Astrocyte of the hippocampus (primary cell): ENCODE results near the gene PPP2R3A.
"Not testable (repeated sequence)": the region's sequence is repeated elsewhere in the genome, so short reads cannot be mapped to it uniquely, and the experiment has no call there.

Experiments used
- DNase-seq: peaks from one replicate; pipeline ENCODE4 v3.0.0; 2011; ENCODE audit warnings: low read depth, low spot score

PPP2R3A gene

GRCh38 chr3:135965506-135966270 lies at the start of gene PPP2R3A:
TSS of gene PPP2R3A (plus strand) at chr3:135965728. CDS start at chr3:136001499, 35,771 bp downstream.
- DNase-seq: peak; percentile 95

DNA sequence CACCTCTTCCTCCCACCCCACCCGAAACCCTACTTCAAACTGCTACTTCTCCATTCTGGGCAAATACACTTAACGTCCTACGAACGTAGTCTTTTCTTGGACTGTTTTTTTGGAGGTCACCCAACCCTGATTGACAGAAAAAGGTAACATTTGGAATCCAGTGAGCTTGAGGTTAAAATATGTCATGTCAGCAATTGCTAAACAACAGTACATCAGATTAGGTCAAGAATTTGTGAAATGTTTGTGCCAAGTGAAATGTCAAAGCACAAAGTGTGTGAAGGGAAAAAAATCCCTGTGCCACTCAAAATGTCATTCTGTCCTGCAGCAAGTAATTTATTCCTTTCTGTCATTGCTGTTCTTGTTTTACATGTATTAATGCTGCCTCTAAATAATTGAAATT lies 49.2 kb upstream of the PPP2R3A start:
- no peak for DNase-seq

GRCh38 chr3:135917076-135917475 lies 48.5 kb upstream of the PPP2R3A start:
- no peak for DNase-seq

DNA sequence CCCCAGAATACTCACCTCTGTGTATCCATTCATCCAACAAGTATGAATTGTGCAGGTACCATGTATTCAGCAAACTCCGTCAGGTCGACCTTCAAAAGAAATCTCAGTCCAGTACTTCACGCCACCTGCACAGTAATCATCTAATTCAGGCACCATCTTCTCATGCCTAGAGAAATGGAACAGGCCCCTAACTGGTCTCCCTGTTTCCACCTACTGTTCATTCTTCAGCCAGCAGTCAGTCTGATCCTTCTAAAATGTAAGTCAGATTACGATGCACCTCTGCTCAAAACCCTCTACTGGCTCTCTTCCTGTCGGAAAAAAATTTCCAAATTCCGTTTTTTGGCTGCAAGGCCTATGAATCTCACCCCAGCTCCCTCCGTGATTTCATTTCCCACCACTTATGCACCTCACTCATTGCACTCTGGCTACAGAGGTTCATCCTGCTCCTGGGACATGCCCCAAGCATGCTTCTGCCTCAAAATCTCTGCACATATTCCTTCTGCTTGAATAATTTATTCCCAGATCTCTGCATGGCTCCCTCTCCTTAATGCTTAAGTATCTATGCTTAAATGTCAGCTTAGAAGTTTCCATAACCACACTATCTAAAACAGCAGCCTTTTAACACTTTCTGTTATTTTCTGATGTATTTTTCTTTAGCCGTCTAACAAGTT lies 47.5 kb upstream of the PPP2R3A start:
- DNase-seq: no peak

DNA sequence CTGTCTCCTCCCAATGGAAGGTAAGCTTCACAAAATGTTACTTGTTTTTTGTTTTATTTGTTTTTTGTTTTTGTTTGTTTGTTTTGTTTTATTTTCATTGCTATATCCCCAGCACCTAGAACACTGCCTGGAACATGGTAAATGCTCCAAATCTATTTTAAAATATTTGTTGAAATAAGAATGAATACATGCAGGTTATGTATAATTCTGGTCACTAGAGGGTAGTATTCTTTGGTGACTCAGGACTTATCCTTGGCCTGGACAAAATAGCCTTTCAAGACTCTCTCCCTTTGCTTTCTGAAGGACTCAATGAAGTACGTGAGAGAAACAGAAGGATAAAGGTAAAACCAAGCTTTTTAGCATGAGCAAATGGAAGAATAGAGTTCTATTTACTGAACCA lies 46.9 kb upstream of the PPP2R3A start:
- DNase-seq: peak; percentile 52

DNA sequence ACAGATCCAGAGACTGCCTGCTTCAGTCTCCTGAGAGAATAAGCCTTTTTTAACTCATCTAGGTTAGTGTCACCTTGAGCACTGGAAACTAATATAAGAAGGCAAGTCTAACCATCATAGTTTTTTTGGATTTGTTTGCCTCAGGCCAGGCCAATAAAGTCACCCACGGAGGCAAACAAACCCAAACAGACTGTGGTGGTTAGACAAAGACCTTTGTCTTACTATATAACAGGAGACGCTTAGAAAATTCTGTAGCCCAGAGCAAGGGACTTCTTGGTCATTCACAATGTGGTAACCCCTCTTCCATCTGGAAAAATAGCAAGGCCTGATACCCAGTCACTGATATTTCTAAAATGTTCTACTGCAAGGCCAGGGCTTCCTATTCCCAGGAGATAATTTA lies 45.3 kb upstream of the PPP2R3A start:
- DNase-seq: no peak

- DNase-seq: no peak
These were observed 42.7 kb upstream of the PPP2R3A start for GRCh38 chr3:135922903-135923250.

- no peak for DNase-seq
These were observed 41.0 kb upstream of the PPP2R3A start for GRCh38 chr3:135924506-135924905.

- no peak for DNase-seq
These were observed 38.9 kb upstream of the PPP2R3A start for GRCh38 chr3:135926664-135927063.

DNA sequence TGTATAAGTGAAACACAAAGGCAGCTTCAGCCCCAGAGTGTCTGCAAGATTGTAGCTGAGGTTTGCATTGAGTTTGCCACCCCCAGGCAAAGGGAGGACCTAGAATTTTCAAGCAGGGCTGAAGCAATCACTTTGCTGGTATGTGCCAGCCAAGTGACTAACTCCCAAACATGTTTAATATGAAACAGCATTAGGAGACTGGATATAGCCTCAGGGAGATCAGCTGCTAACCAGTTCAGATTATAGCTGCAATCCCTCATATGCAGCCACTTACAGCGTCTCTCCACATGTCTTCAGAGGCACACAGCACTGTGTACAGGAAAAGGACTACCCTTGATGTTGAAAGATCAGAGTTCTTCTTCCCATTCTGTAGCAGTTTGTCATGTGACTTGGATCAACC lies 38.4 kb upstream of the PPP2R3A start:
- DNase-seq: no peak

- peak; percentile 40 for DNase-seq
These were observed 35.9 kb upstream of the PPP2R3A start for GRCh38 chr3:135929670-135930069.

GRCh38 chr3:135930255-135930654 lies 35.3 kb upstream of the PPP2R3A start:
- DNase-seq: peak; percentile 44

DNA sequence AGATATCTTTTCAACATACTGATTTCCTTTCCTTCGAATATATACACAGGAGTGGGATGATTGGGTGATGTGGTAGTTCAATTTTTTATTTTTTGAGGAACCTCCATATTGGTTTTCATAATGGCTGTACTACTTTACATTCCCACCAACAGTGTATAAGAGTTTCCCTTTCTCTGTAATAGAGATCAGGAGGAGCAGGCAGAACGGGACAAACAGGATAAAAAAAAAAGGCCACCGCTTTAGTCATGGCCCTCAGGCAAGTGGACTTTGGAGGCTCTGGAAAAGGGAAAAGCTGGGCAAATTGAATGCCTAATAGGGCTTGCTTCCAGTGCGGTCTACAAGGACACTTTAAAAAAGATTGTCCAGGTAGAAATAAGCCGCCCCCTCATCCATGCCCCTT lies 30.4 kb upstream of the PPP2R3A start:
- DNase-seq: not testable (repeated sequence)

DNA sequence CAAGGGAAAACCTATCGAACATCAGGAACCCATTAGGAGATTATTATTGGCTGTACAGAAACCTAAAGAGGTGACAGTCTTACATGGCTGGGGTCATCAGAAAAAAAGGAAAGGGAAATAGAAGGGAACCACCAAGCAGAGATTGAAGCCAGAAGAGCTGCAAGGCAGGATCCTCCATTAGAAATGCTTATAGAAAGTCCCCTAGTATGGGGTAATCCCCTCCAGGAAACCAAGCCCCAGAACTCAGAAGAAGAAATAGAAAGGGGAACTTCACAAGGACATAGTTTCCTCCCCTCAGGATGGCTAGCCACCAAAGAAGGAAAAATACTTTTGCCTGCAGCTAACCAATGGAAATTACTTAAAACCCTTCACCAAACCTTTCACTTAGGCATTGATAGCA lies 27.8 kb upstream of the PPP2R3A start:
- not testable (repeated sequence) for DNase-seq

- no peak for DNase-seq
These were observed 20.7 kb upstream of the PPP2R3A start for GRCh38 chr3:135944831-135945230.

DNA sequence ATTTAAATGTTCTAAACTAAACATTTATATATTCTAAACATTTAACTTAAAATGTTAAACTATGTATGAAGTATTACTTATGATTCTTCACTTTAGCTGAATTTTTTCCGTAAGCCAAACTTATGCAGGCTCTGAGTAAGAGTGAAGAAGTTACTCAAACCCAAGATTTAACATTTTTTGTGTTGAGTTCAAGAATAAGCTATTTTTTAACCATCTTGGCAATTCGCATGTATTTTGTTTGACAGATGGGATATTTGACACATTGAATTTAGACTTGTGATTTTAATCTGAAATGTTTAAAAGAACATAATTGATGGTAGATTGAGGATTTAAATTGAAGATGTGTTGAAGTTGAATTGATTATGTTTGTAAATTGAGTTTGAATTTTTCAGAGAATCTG lies 14.6 kb upstream of the PPP2R3A start:
- DNase-seq: no peak

DNA sequence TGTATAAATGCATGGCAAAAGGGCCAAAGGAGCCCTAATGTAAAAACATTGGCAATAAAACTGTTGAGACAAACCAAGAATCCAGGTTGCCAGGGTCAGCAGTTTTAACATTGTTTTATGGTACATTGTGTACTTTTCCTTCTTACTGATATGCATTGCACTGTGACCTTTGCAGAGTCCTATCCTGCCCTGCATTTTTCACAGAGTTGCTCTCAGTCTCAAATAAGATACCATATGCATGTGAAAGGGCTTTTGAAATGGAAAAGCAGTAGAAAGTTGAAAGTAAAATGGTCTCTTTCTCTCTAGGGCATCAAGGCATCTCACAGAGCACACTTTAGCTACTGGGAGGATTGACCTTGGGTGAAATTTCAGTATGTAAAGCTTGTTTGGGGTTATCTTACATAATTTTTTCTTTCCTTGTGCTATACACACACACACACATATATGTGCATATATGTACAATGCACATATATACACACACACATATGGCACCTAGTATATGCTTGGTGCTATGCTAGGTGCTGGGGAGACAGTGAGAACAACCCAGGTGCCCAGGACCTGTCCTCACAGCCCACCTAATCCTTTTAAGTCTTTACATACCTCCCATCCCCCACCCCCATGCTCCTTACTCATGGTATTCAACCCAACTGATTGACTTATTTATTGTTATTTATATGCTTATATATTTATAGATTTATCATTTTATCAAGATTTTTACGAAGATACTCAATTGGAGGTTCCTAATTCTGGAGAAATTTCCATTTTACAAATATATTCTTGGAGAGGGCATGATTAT lies 1.2 kb upstream of the PPP2R3A start:
- no peak for DNase-seq

DNA sequence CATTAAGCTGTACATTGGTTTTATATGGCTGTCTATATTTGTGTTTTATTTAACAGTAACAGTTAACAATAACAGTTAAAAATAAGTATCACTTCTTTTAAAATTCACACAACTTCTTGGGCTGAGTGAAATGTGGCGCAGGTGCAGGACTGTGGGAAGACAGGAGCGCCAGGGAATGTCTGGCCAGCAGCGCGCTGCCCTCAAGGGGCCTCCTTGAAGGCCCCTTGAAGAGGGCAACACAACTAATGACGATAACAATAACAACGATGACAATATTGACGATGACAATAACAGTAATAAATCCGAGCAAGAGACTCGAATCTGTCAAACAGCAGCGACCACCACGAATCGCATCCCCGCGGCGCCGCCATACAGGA lies 411 bp upstream of the PPP2R3A start:
- no peak for DNase-seq

- peak; percentile 26 for DNase-seq
These were observed 888 bp downstream of the PPP2R3A start for GRCh38 chr3:135966271-135966961.

GRCh38 chr3:135966962-135967274 lies 1.4 kb downstream of the PPP2R3A start:
- no peak for DNase-seq

DNA sequence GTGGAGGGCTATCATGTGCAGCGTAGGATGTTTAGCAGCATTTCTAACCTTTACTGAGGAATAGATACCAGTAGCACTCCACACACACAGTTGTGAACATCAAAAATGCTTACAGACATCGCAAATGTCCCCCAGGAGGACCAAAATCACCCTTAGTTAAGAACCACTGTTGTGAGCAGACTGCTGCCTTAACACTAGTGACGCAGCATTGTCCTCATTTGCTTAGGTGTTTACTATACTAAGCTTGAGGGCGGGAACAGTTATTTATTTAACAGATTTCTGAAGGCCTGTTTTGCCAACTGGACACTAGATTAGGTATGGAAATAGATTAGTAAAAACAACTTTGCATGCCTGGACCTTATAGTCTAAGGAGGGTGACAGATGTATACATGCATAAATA lies 2.3 kb downstream of the PPP2R3A start:
- no peak for DNase-seq

- DNase-seq: no peak
These were observed 5.1 kb downstream of the PPP2R3A start for GRCh38 chr3:135970506-135971116.
